Progenitor cell of endocrine pancreas (in vitro differentiated cells): Measurements from ENCODE around the gene ABCF2. TPM values are rescaled to one million over a fixed set of nuclear protein-coding genes. Genes with fewer than 3 reads are reported as not detected.

Experiments
- DNase-seq: peaks from one replicate; pipeline ENCODE4 v3.0.0; 2021; ENCODE audit warnings: low spot score; ENCODE audit not compliant: unreplicated experiment
- H3K27ac Mint-ChIP-seq: 2 replicates; pipeline ENCODE4 v1.8.0; 2021; ENCODE audit warnings: mild to moderate bottlenecking, moderate library complexity, mixed read lengths
- H3K27me3 Mint-ChIP-seq: 2 replicates; pipeline ENCODE4 v1.8.0; 2021; ENCODE audit warnings: mixed read lengths
- H3K36me3 Mint-ChIP-seq: 2 replicates; pipeline ENCODE4 v1.8.0; 2022; ENCODE audit warnings: mixed read lengths; ENCODE audit not compliant: insufficient read depth
- H3K4me1 Mint-ChIP-seq: 2 replicates; pipeline ENCODE4 v1.8.0; 2021; ENCODE audit warnings: low read depth, mixed read lengths
- H3K4me3 Mint-ChIP-seq: 2 replicates; pipeline ENCODE4 v1.8.0; 2021; ENCODE audit warnings: low read depth, mild to moderate bottlenecking, moderate library complexity, mixed read lengths
- H3K9me3 Mint-ChIP-seq: 2 replicates; pipeline ENCODE4 v1.8.0; 2021; ENCODE audit warnings: low read depth, mixed read lengths
- total RNA-seq: library from RNA; stranded (reverse); gene quantifications from 2 replicates; pipeline ENCODE4 v1.2.1, GENCODE V29; 2021
- TF ChIP-seq, protein P1 (sequence below): fragments of 200-600 bp; sonication (generic); IDR thresholded peaks from one replicate; pipeline ENCODE4 v1.5.0; 2021; ENCODE audit warnings: antibody characterized with exemption, mild to moderate bottlenecking; ENCODE audit not compliant: unreplicated experiment

Gene ABCF2
- total RNA-seq, 1 donor from 2014 or later = 55.1 TPM

DNA sequence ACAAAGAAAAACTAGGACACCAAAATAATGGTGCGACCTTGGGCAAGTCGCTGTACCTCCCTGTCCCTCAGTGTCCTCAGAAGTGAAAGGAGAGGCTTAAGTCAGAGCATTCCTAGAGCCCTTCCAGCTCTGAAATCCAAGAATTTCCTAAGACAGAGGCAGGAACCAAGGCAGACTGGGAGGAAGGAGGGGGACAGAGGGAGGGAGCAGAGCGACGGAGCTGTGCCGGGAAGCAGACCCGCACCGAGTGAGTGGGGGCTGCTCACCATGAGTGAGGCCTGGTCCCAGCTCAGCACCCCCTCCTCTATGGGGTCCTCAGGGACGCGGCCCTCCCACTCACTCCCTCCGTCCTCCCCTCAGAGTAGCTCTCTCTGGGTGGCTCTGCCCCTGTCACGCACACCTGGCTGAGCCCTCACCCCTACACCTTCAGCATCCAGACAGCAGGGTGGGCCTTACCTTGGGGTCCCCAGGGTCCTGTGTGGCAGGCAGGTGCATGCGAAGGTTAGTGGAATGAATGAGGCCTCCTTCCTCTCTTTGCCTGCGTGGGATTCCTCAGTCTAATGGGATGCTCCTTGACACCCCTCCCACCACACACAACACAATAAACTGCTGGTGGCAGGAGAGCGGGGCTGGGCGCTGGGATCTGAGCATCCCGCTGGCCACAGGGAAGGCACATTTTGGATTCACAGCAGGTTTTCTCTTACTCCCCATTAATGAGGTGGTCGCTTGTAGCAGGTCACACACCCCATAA lies 26.1 kb upstream of the ABCF2 start:
- DNase-seq = no peak
- peak overlapping the region; percentile 96 for H3K27ac Mint-ChIP-seq

DNA sequence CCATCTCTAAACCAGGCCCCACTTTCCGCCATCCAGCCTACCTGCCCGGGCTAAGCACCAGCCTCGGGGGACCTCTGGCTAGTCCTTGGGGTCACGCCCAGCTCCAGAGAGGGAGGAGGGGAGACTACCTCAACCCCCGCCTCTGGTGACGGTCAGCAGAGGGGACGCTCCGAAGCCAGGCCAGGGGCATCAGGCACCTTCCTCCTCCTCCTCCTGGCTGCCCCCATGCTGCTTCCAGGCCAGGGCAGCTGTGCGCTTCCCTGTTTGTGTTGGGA lies 25.5 kb upstream of the ABCF2 start:
- TF ChIP-seq, protein P1, sequence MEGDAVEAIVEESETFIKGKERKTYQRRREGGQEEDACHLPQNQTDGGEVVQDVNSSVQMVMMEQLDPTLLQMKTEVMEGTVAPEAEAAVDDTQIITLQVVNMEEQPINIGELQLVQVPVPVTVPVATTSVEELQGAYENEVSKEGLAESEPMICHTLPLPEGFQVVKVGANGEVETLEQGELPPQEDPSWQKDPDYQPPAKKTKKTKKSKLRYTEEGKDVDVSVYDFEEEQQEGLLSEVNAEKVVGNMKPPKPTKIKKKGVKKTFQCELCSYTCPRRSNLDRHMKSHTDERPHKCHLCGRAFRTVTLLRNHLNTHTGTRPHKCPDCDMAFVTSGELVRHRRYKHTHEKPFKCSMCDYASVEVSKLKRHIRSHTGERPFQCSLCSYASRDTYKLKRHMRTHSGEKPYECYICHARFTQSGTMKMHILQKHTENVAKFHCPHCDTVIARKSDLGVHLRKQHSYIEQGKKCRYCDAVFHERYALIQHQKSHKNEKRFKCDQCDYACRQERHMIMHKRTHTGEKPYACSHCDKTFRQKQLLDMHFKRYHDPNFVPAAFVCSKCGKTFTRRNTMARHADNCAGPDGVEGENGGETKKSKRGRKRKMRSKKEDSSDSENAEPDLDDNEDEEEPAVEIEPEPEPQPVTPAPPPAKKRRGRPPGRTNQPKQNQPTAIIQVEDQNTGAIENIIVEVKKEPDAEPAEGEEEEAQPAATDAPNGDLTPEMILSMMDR = no peak
- peaks cover 31% of the 10 kb centered on the region for H3K4me1 Mint-ChIP-seq
- no peaks in the 10 kb centered on the region for H3K9me3 Mint-ChIP-seq
- H3K27ac Mint-ChIP-seq = peak overlapping the region; percentile 96
- peak overlapping the region; percentile 82 for H3K4me3 Mint-ChIP-seq
- no peak for DNase-seq
- H3K27me3 Mint-ChIP-seq = peaks cover 38% of the 10 kb centered on the region
- no peaks in the 10 kb centered on the region for H3K36me3 Mint-ChIP-seq

More for the DNA sequence above, 26.1 kb upstream of the ABCF2 start:
- TF ChIP-seq, protein P1 = no peak
- H3K4me1 Mint-ChIP-seq = peaks cover 28% of the 10 kb centered on the region
- H3K36me3 Mint-ChIP-seq = no peaks in the 10 kb centered on the region
- peaks cover 44% of the 10 kb centered on the region for H3K27me3 Mint-ChIP-seq
- no peaks in the 10 kb centered on the region for H3K9me3 Mint-ChIP-seq
- H3K4me3 Mint-ChIP-seq = peak overlapping the region; percentile 82

DNA sequence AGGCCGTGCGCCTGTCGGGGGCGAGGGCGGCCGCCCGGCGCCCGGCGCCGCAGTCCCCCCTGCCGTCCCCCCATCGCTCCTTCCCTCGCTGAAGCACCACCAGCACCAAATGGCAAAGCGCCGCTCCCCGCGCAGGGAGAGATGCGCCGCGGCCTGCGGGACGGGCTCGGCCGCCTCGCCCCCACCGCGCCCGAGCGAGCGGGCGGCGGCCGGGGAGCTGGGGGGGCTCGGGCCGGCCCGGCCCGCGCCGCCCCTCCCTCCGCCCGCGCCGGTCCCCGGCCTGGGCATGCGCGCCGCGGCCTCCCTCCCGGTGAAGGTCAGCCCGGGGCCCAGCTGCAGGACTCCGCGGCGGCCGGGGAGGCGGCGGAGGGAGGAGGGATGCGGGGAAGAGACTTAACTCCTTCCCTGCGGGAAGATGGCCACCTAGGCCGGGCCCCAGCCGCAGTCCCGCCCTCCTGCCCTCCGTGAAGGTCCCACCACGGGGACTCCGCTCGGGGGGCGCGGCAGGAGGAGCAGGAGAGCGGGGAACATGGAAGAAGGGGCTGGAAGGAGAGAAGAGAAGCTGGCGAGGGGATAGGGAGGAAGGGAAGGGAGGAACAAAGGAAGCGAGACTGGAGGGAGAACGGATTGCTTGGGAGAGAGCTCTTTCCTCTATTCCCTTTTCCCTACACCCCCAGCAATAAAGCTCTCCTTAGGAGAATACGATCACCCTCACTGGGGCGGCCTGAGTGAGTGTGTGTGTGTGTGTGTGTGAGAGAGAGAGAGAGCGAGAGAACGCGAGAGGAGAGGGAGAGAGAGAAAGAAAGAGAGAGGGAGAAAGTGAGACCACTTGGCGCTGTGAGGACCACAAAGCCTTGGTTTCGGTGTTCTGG lies 24.9 kb upstream of the ABCF2 start:
- peaks cover 34% of the 10 kb centered on the region for H3K4me1 Mint-ChIP-seq
- peak overlapping the region; percentile 96 for H3K27ac Mint-ChIP-seq
- peak overlapping the region; percentile 82 for H3K4me3 Mint-ChIP-seq
- peaks cover 34% of the 10 kb centered on the region for H3K27me3 Mint-ChIP-seq
- H3K9me3 Mint-ChIP-seq = no peaks in the 10 kb centered on the region
- TF ChIP-seq, protein P1 = no peak
- H3K36me3 Mint-ChIP-seq = no peaks in the 10 kb centered on the region
- DNase-seq = peak; percentile 61

DNA sequence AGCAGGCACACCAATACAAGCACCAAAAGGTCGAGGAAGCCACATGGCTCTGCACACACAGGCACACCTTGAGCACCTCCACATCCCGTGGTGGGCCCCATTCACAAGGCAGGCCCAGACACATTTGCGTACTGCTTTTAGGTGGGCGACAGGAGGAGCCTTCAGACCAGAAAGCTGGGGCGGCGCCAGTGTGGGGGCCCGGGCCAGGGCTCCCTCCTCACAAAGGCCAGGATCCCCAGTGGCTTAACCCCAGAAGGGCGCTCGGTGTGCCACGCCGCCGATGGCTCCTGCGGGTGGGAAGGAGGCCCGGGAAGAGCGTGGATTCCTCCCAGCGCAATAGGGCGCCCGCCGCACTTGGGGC lies 24.3 kb upstream of the ABCF2 start:
- peaks cover 35% of the 10 kb centered on the region for H3K4me1 Mint-ChIP-seq
- H3K9me3 Mint-ChIP-seq = no peaks in the 10 kb centered on the region
- no peaks in the 10 kb centered on the region for H3K36me3 Mint-ChIP-seq
- H3K27me3 Mint-ChIP-seq = peaks cover 32% of the 10 kb centered on the region
- H3K27ac Mint-ChIP-seq = peak overlapping the region; percentile 90
- H3K4me3 Mint-ChIP-seq = peak overlapping the region; percentile 75
- DNase-seq = no peak
- TF ChIP-seq, protein P1 = no peak

DNA sequence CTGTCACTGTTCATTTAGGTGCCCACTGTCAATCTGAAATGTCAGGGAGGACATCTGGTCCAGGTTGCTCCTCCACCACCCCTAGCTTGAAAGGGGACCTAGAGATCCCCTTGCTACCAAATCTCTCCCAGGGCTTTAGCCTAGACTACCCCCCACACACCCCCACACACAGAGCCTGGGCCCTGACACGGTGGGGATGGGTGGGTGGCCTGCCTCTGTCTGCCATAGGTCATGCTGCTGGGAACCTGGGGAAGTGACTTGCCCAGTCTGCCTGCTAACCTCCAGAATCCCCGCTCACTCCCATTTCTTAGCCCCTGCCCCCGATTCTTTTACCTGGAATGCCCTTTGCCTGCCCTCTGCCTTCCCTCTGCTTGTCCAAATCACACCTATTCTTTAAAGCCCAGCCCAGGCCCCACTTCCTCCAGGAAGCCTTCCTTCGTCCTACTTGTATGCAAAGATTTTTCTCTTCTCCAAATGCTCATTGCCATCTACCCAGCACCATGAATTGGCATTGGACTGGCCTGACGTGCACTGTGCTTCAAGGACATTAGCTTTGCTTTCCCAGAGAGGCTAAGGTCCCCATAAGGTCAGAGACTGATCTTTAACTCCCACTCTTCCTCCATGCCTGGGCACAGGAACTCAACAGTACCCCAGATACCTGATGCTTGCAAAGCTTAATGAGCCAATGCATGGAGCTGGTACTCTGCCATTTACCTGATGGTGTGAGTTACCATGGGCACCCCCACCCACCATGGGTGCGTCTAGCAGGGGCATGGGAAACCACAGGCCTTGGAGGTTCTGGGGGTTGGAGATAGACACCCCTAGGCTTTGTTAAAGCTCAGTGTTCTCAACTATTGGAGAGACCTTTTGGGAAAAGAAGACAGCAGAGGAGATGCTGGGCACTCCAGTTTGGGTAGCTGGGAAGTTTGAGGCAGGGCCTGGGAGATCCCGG lies 23.5 kb upstream of the ABCF2 start:
- peaks cover 30% of the 10 kb centered on the region for H3K27me3 Mint-ChIP-seq

More for the DNA sequence above, 23.5 kb upstream of the ABCF2 start:
- DNase-seq = no peak
- Mint-ChIP-seq H3K4me1 (peaks cover 35% of the 10 kb centered on the region), H3K4me3 (peak overlapping the region; percentile 75), H3K36me3 (no peaks in the 10 kb centered on the region), H3K9me3 (no peaks in the 10 kb centered on the region), H3K27ac (peak overlapping the region; percentile 90)
- TF ChIP-seq, protein P1 = no peak
